H1 (cell line): ENCODE data around the gene RNF126. TPM values are rescaled to one million over a fixed set of nuclear protein-coding genes. Genes with fewer than 3 reads are reported as not detected.

Experiments used
- CTCF ChIA-PET: fragments of 300-600 bp; sonication (Branson Sonifier 250); formaldehyde crosslinking; loops from one replicate; lab custom pipeline; 2021; ENCODE audit not compliant: partially characterized antibody; lab: Charles Lee
- POLR2A ChIA-PET: fragments of 300-600 bp; sonication (Branson Sonifier 250); formaldehyde crosslinking; loops from one replicate; lab custom pipeline; 2021; ENCODE audit warnings: inconsistent platforms; ENCODE audit not compliant: partially characterized antibody; lab: Charles Lee
- DNase-seq, 2 experiments: peaks; one replicate each; pipeline versions ENCODE4 v3.0.0 to v3.0.0-alpha.2; 2010 to 2022; ENCODE audit warnings: low spot score in 2 of 2, low read depth in 1 of 2, mixed read lengths in 1 of 2
- FAIRE-seq: peaks from 2 replicates; lab custom pipeline; 2011; peaks lifted over from hg19 to GRCh38; lab: Jason Lieb, UNC
- H2AFZ ChIP-seq: 2 replicates; pipeline ENCODE4 v1.8.1; 2012; ENCODE audit warnings: low read length, inconsistent platforms
- H2AK5ac ChIP-seq: 2 replicates; pipeline ENCODE4 v1.6.1; 2013; ENCODE audit warnings: low read depth, low read length
- H2BK120ac ChIP-seq: replicated peaks from 2 replicates; pipeline ENCODE3; 2013; ENCODE audit warnings: low read depth, low read length, inconsistent platforms
- H2BK12ac ChIP-seq: 2 replicates; pipeline ENCODE4 v1.6.1; 2013; ENCODE audit warnings: low read depth, low read length
- H2BK15ac ChIP-seq: 2 replicates; pipeline ENCODE4 v1.6.1; 2013; ENCODE audit warnings: low read length
- H2BK20ac ChIP-seq: 2 replicates; pipeline ENCODE4 v1.6.1; 2013; ENCODE audit warnings: low read length
- H2BK5ac ChIP-seq: 2 replicates; pipeline ENCODE4 v1.6.1; 2013; ENCODE audit warnings: low read depth, low read length
- H3K14ac ChIP-seq: 2 replicates; pipeline ENCODE4 v1.6.1; 2013; ENCODE audit warnings: inconsistent platforms; ENCODE audit not compliant: insufficient read length
- H3K18ac ChIP-seq: 2 replicates; pipeline ENCODE4 v1.6.1; 2013; ENCODE audit warnings: low read length; ENCODE audit errors: extremely low read depth
- H3K23ac ChIP-seq: 2 replicates; pipeline ENCODE4 v1.6.1; 2013; ENCODE audit warnings: inconsistent platforms; ENCODE audit not compliant: insufficient read length
- H3K23me2 ChIP-seq: 2 replicates; pipeline ENCODE4 v1.6.1; 2013; ENCODE audit warnings: low read depth, low read length
- H3K27ac ChIP-seq: 2 replicates; pipeline ENCODE4 v1.6.1; 2011; ENCODE audit warnings: low read depth, low read length, inconsistent platforms
- H3K27me3 ChIP-seq, 4 experiments: replicated peaks in 1 of 4; 1 replicate in 1 of 4; 2 replicates in 3 of 4; pipeline versions ENCODE4 v1.6.1 to v1.8.1; 2011 to 2013; ENCODE audit warnings: low read length in 3 of 4, mild to moderate bottlenecking in 3 of 4, inconsistent platforms in 2 of 4, mixed read lengths in 2 of 4, moderate library complexity in 1 of 4; ENCODE audit not compliant: control insufficient read depth in 3 of 4, insufficient read depth in 3 of 4; ENCODE audit errors: extremely low read depth in 1 of 4
- H3K36me3 ChIP-seq, 4 experiments: 2 replicates each; pipeline versions ENCODE4 v1.6.1 to v1.8.1; 2011 to 2013; ENCODE audit warnings: mild to moderate bottlenecking in 4 of 4, low read length in 3 of 4, moderate library complexity in 2 of 4, control low read depth in 1 of 4, inconsistent platforms in 1 of 4; ENCODE audit not compliant: insufficient read depth in 4 of 4, control insufficient read depth in 2 of 4
- H3K4ac ChIP-seq: replicated peaks from 2 replicates; pipeline ENCODE3; 2013; ENCODE audit warnings: low read length, low read depth, mixed read lengths, inconsistent platforms; ENCODE audit not compliant: insufficient read length
- H3K4me1 ChIP-seq, 4 experiments: replicated peaks in 1 of 4; 1 replicate in 1 of 4; 2 replicates in 3 of 4; pipeline versions ENCODE4 v1.6.1 to v1.8.1; 2011 to 2013; ENCODE audit warnings: low read length in 3 of 4, inconsistent platforms in 2 of 4, mixed read lengths in 1 of 4; ENCODE audit not compliant: insufficient read depth in 4 of 4, control insufficient read depth in 3 of 4
- H3K4me2 ChIP-seq, 2 experiments: 2 replicates each; pipeline versions ENCODE4 v1.6.1 to v1.8.1; 2011 to 2013; ENCODE audit warnings: low read depth in 2 of 2, low read length in 2 of 2, control low read depth in 1 of 2, inconsistent platforms in 1 of 2, mild to moderate bottlenecking in 1 of 2; ENCODE audit not compliant: insufficient read depth in 1 of 2
- H3K4me3 ChIP-seq, 4 experiments: fragments of 200-600, 300-600 bp in 1 of 4; sonication (generic), shearing (Covaris generic), sonication (Bioruptor Twin) in 1 of 4; 2 replicates each; pipeline versions ENCODE4 v1.5.1 to v1.8.1; 2011 to 2016; ENCODE audit warnings: low read length in 4 of 4, low read depth in 3 of 4, control low read depth in 2 of 4, inconsistent platforms in 2 of 4, mild to moderate bottlenecking in 2 of 4, mixed read lengths in 1 of 4, moderate library complexity in 1 of 4; ENCODE audit not compliant: insufficient read depth in 2 of 4; ENCODE audit errors: extremely low read depth in 1 of 4
- H3K56ac ChIP-seq: replicated peaks from 2 replicates; pipeline ENCODE3; 2013; ENCODE audit warnings: low read depth, mild to moderate bottlenecking, mixed read lengths, low read length, inconsistent platforms; ENCODE audit not compliant: insufficient read length
- H3K79me1 ChIP-seq: 2 replicates; pipeline ENCODE4 v1.6.1; 2013; ENCODE audit warnings: low read depth, low read length, control low read depth
- H3K79me2 ChIP-seq, 2 experiments: 2 replicates each; pipeline versions ENCODE4 v1.6.1 to v1.8.1; 2012 to 2013; ENCODE audit warnings: low read length in 2 of 2, mild to moderate bottlenecking in 2 of 2, inconsistent platforms in 1 of 2; ENCODE audit not compliant: insufficient read depth in 2 of 2, control insufficient read depth in 1 of 2
- H3K9ac ChIP-seq, 4 experiments: replicated peaks in 1 of 4; 1 replicate in 1 of 4; 2 replicates in 3 of 4; pipeline versions ENCODE4 v1.6.1 to v1.8.1; 2011 to 2013; ENCODE audit warnings: low read depth in 3 of 4, low read length in 3 of 4, control low read depth in 2 of 4, mild to moderate bottlenecking in 2 of 4, moderate library complexity in 2 of 4, inconsistent platforms in 1 of 4; ENCODE audit errors: extremely low read depth in 1 of 4
- H3K9me3 ChIP-seq, 2 experiments: 2 replicates each; pipeline versions ENCODE4 v1.6.1 to v1.8.1; 2012 to 2013; ENCODE audit warnings: mild to moderate bottlenecking in 2 of 2, moderate library complexity in 2 of 2, control low read depth in 1 of 2, inconsistent platforms in 1 of 2, low read depth in 1 of 2, low read length in 1 of 2, mixed read lengths in 1 of 2; ENCODE audit not compliant: insufficient read depth in 2 of 2
- H4K20me1 ChIP-seq, 2 experiments: replicated peaks in 1 of 2; 2 replicates each; pipeline versions ENCODE3 to v1.8.1; 2011 to 2013; ENCODE audit warnings: inconsistent platforms in 2 of 2, low read length in 2 of 2, mild to moderate bottlenecking in 1 of 2; ENCODE audit not compliant: insufficient read depth in 2 of 2, control insufficient read depth in 1 of 2
- H4K5ac ChIP-seq: 2 replicates; pipeline ENCODE4 v1.6.1; 2013; ENCODE audit warnings: low read length, low read depth, mixed read lengths, inconsistent platforms; ENCODE audit not compliant: insufficient read length
- H4K8ac ChIP-seq: 2 replicates; pipeline ENCODE4 v1.8.0; 2013; ENCODE audit warnings: mild to moderate bottlenecking, moderate library complexity, low read length, inconsistent platforms; ENCODE audit not compliant: insufficient read depth; ENCODE audit errors: extremely low read depth
- H4K91ac ChIP-seq: replicated peaks from 2 replicates; pipeline ENCODE3; 2013; ENCODE audit warnings: low read length, mixed read lengths, inconsistent platforms; ENCODE audit not compliant: insufficient read length
- EP300 ChIP-seq, 2 experiments: IDR thresholded peaks; 1 replicate in 1 of 2; 2 replicates in 1 of 2; pipeline ENCODE4 v1.6.1; 2011 to 2012; ENCODE audit warnings: low read depth in 2 of 2, low read length in 2 of 2, mild to moderate bottlenecking in 2 of 2, borderline replicate concordance in 1 of 2, inconsistent platforms in 1 of 2, moderate library complexity in 1 of 2
- EZH2 ChIP-seq: fragments of 200-600 bp; sonication (generic); IDR thresholded peaks from 2 replicates; pipeline ENCODE4 v1.7.1; 2012; ENCODE audit warnings: low read depth, mild to moderate bottlenecking, moderate library complexity, low read length, inconsistent platforms; ENCODE audit not compliant: severe bottlenecking
- MAFK ChIP-seq: IDR thresholded peaks from 2 replicates; pipeline ENCODE4 v1.6.1; 2012; ENCODE audit warnings: low read depth, mild to moderate bottlenecking, improper control_type of control experiment, low read length
- POU5F1 ChIP-seq: IDR thresholded peaks from 2 replicates; pipeline ENCODE4 v1.6.1; 2011; ENCODE audit warnings: low read depth, mild to moderate bottlenecking, low read length, moderate library complexity
- SIN3A ChIP-seq, 2 experiments: IDR thresholded peaks in 1 of 2; conservative IDR thresholded peaks in 1 of 2; 2 replicates each; pipeline ENCODE4 v1.6.1; 2011 to 2012; ENCODE audit warnings: low read length in 2 of 2, improper control_type of control experiment in 1 of 2, low read depth in 1 of 2, mild to moderate bottlenecking in 1 of 2
- WGBS, 2 experiments: shearing (Covaris generic) in 1 of 2; methylation state at CpG; one replicate each; pipeline versions ENCODE4 v1.1.6 to v1.1.7; 2013 to 2015; ENCODE audit warnings: low lambda C conversion rate in 2 of 2, mixed read lengths in 2 of 2, inconsistent platforms in 1 of 2, low coverage in 1 of 2, missing lambda C conversion rate in 1 of 2; ENCODE audit not compliant: insufficient replicate concordance in 2 of 2, insufficient coverage in 1 of 2, insufficient read length in 1 of 2; ENCODE audit errors: extremely low coverage in 1 of 2, missing lambda C conversion rate in 1 of 2; 5-methylcytosine and 5-hydroxymethylcytosine counted together
- polyA plus RNA-seq, 7 experiments: library from polyadenylated mRNA; depleted of rRNA in 3 of 7; stranded (reverse) in 5 of 7; unstranded in 2 of 7; fragments of >200 nt in 5 of 7; fragments of 200-250 nt in 2 of 7; gene quantifications; 1 replicate in 5 of 7; 2 replicates in 1 of 7; 4 replicates in 1 of 7; pipeline versions ENCODE4 v1.2.1 to v1.2.3, GENCODE V29; 2011 to 2013; ENCODE audit warnings: missing spikeins in 2 of 7, mixed read lengths in 2 of 7
- total RNA-seq: library from RNA; stranded (reverse); fragmentation: NEBNext Ultra II Directional; extraction: Animal tissue kit (Norgen Biotek cat#: 25700); gene quantifications from 2 replicates; pipeline ENCODE4 v1.2.1, GENCODE V29; 2021

RNF126 gene
- total and polyA plus RNA-seq, 2 of the 8 experiments (the other 6 are each of a cell fraction or from before 2014, with no cell fraction given): 21.8 to 68.0 TPM

- H3K27ac ChIP-seq: no peak overlapping the region
- H4K8ac ChIP-seq: no peak overlapping the region
- CTCF ChIA-PET: interaction anchor here (0.8 to 1.5 kb wide), 4 partner anchors 17 to 69 kb away, joined by 3 read pairs; no protein-coding TSS in a partner anchor
- no peak overlapping the region for H3K9ac ChIP-seq
- H3K23me2 ChIP-seq: no peaks in the 10 kb centered on the region
- H3K79me1 ChIP-seq: no peaks in the 10 kb centered on the region
- no peak overlapping the region for H2BK12ac ChIP-seq
- no peak overlapping the region for H4K5ac ChIP-seq
- no peak overlapping the region for H3K4ac ChIP-seq
- no peak for TF ChIP-seq EP300 (IDR thresholded peaks at IDR 0.05; ENCODE audit: borderline replicate concordance in 1 of 2, low read depth in 2 of 2, low read length in 2 of 2)
- TF ChIP-seq POU5F1: no peak
- TF ChIP-seq EZH2: no peak
- TF ChIP-seq SIN3A (conservative IDR thresholded peaks at IDR 0.05 in 1 of 2, IDR thresholded peaks at IDR 0.05 in 1 of 2; ENCODE audit: low read depth in 1 of 2, low read length in 2 of 2): no peak
- TF ChIP-seq MAFK: no peak
- H3K23ac ChIP-seq: no peak overlapping the region
- H2BK15ac ChIP-seq: no peak overlapping the region
- no peak overlapping the region for H2AK5ac ChIP-seq
- POLR2A ChIA-PET: no interaction called here
- H3K79me2 ChIP-seq: no peaks in the 10 kb centered on the region
- no peak overlapping the region for H3K14ac ChIP-seq
- H2AFZ ChIP-seq: no peak overlapping the region
- H3K36me3 ChIP-seq: no peaks in the 10 kb centered on the region
- H2BK20ac ChIP-seq: no peak overlapping the region
- DNase-seq: no peak
- no peaks in the 10 kb centered on the region for H3K4me1 ChIP-seq
- H3K9me3 ChIP-seq: peaks cover 0 to 29% of the 10 kb centered on the region in 2 experiments; a peak in 1 of 4 replicates
- H3K27me3 ChIP-seq: no peaks in the 10 kb centered on the region
- no peak overlapping the region for H4K91ac ChIP-seq
- no peak overlapping the region for H3K18ac ChIP-seq
- FAIRE-seq: no peak
- H3K4me3 ChIP-seq: no peak overlapping the region
- no peak overlapping the region for H2BK120ac ChIP-seq
- 84% methylated on average over 24 of the region's 28 CpGs; no CpG with 5 or more reads in 1 of the 2 experiments for WGBS, 2 experiments
- H4K20me1 ChIP-seq: no peaks in the 10 kb centered on the region
- no peak overlapping the region for H3K56ac ChIP-seq
- H3K4me2 ChIP-seq: no peak overlapping the region
- no peak overlapping the region for H2BK5ac ChIP-seq
Observed at GRCh38 chr19:601310-601709, 61.7 kb downstream of the RNF126 start.
